ENCODE data around the gene USP49.

USP49 gene

GRCh38 chr6:41920921-41921711, 25.9 kb upstream of the USP49 start, which contains the start of the genes BYSL and MED20:
Gene BYSL, plus strand, starts transcription at chr6:41921499. Its CDS starts 64 bp downstream, at chr6:41921563.
Gene MED20, minus strand, starts transcription at chr6:41921139. Its CDS starts 121 bp downstream, at chr6:41921018.
- TF ChIP-seq, protein P1, sequence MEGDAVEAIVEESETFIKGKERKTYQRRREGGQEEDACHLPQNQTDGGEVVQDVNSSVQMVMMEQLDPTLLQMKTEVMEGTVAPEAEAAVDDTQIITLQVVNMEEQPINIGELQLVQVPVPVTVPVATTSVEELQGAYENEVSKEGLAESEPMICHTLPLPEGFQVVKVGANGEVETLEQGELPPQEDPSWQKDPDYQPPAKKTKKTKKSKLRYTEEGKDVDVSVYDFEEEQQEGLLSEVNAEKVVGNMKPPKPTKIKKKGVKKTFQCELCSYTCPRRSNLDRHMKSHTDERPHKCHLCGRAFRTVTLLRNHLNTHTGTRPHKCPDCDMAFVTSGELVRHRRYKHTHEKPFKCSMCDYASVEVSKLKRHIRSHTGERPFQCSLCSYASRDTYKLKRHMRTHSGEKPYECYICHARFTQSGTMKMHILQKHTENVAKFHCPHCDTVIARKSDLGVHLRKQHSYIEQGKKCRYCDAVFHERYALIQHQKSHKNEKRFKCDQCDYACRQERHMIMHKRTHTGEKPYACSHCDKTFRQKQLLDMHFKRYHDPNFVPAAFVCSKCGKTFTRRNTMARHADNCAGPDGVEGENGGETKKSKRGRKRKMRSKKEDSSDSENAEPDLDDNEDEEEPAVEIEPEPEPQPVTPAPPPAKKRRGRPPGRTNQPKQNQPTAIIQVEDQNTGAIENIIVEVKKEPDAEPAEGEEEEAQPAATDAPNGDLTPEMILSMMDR (IDR thresholded peaks at IDR 0.05): peak; percentile 90

DNA sequence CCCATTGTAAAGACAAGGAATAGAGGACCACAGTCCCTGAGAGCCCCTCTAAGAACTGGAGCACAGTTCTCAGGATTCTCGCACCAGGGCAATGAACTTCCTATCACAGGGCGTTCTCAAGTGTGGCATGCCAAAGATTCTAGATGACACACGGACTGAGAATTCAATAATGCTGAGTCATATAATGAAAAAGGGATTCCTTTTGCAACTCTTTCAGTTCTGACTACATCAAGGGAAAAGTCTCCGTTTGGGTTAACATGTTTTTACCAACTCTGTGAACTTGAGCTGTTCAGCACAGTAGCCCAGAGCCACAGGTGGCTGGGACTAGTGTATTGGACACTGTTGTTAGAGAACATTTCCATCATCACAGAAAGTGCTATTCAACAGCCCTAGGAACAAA, 22.4 kb upstream of the USP49 start:
- TF ChIP-seq, protein P1 (IDR thresholded peaks at IDR 0.05): no peak

DNA sequence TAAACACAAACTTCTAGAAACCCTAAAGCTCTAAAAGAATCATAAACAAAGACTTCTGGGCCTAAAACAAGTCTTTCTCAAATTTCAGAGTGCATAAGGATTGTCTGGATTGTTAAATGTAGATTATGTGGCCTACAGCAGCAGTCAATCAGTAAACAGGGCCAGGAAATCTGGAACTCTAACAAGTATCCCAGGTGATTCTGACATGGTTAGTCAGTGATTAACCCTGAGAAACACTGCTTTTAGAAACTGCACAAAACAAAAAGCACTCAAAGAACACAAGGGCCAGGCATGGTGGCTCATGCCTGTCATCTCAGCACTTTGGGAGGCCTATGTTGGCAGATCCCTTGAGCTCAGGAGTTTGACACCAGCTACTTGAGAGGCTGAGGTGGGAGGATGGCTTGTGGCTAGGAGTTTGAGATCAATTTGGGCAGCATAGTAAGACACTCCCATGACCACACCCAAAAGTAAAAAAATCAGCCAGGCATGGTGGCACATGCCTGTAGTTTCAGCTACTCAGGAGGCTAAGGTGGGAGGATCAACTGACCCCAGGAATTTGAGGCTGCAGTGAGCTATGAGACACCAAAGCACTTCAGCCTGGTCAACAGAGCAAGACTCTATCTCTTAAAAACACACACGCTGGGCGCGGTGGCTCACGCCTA, 19.8 kb upstream of the USP49 start:
- TF ChIP-seq, protein P1 (IDR thresholded peaks at IDR 0.05): no peak

GRCh38 chr6:41914343-41914742, 19.2 kb upstream of the USP49 start:
- TF ChIP-seq, protein P1 (IDR thresholded peaks at IDR 0.05): no peak

- TF ChIP-seq, protein P1 (IDR thresholded peaks at IDR 0.05): no peak
Observed at GRCh38 chr6:41909727-41910126, 14.6 kb upstream of the USP49 start.

GRCh38 chr6:41901882-41902519, 6.8 kb upstream of the USP49 start:
- TF ChIP-seq, protein P1 (IDR thresholded peaks at IDR 0.05): no peak; the same call in 1 of the 2 replicates

DNA sequence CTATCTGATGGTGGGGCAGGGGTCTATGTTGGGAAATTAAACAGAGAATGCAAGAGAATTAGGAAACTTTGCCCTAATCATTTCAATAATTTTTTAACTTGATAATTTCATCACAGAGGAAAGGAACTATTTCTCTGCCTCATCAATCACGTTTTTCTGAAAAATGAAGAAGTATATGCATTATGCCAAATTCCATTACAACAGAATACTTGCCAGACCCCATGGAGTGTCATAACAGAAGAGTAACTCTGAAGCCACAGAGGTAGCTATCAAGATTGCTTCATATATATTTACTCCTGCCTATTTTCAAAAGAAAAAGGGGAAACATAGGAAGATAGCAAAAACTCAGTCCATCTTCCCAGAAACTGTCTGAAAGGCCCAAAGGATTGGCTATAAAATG, 5.7 kb upstream of the USP49 start:
- TF ChIP-seq, protein P1 (IDR thresholded peaks at IDR 0.05): no peak
